WI38 (cell line): Measurements from ENCODE around the gene SERINC5.

Experiments
- H3K4me3 ChIP-seq: 2 replicates; pipeline ENCODE4 v1.5.1; 2011; ENCODE audit warnings: low read depth, mild to moderate bottlenecking, control low read depth, low read length
- CTCF ChIP-seq: IDR thresholded peaks from 2 replicates; pipeline ENCODE4 v1.5.1; 2012; ENCODE audit warnings: low read depth, mild to moderate bottlenecking, control low read depth, low read length

Gene SERINC5

GRCh38 chr5:80069918-80070318 is 185.9 kb downstream of the SERINC5 start:
- no peak overlapping the region for H3K4me3 ChIP-seq
- no peak for TF ChIP-seq CTCF

GRCh38 chr5:80069251-80069800 is 186.5 kb downstream of the SERINC5 start:
- no peak overlapping the region for H3K4me3 ChIP-seq
- no peak for TF ChIP-seq CTCF

- no peak overlapping the region for H3K4me3 ChIP-seq
- no peak for TF ChIP-seq CTCF
Observed at GRCh38 chr5:80068775-80069174, 187.1 kb downstream of the SERINC5 start.

GRCh38 chr5:80068246-80068636 is 187.6 kb downstream of the SERINC5 start:
- TF ChIP-seq CTCF = no peak
- no peak overlapping the region for H3K4me3 ChIP-seq

- TF ChIP-seq CTCF = no peak
- H3K4me3 ChIP-seq = no peak overlapping the region
Observed at GRCh38 chr5:80067531-80068245, 188.2 kb downstream of the SERINC5 start.

GRCh38 chr5:80067016-80067415 is 188.8 kb downstream of the SERINC5 start:
- no peak overlapping the region for H3K4me3 ChIP-seq
- no peak for TF ChIP-seq CTCF

- no peak overlapping the region for H3K4me3 ChIP-seq
- TF ChIP-seq CTCF = no peak
Observed at GRCh38 chr5:80064124-80064523, 191.7 kb downstream of the SERINC5 start.
